Smooth muscle cell (in vitro differentiated cells): ENCODE measurements around the gene PLEKHD1. TPM values are rescaled to one million over a fixed set of nuclear protein-coding genes. Genes with fewer than 3 reads are reported as not detected.

Source experiments
- DNase-seq: peaks from one replicate; lab custom pipeline; 2025; ENCODE audit not compliant: unreplicated experiment; lab: John Stamatoyannopoulos, UW
- H2AFZ ChIP-seq: fragments of 200-600 bp; sonication (generic); 2 replicates; pipeline ENCODE4 v1.6.0; 2016; ENCODE audit warnings: antibody characterized with exemption, low read depth, mild to moderate bottlenecking
- H3F3A ChIP-seq: fragments of 200-600 bp; sonication (generic); 2 replicates; pipeline ENCODE4 v1.6.0; 2017; ENCODE audit warnings: antibody characterized with exemption, low read depth
- H3K27ac ChIP-seq: fragments of 200-600 bp; sonication (generic); 2 replicates; pipeline ENCODE4 v1.5.1; 2016; ENCODE audit warnings: low read depth, mild to moderate bottlenecking
- H3K27me3 ChIP-seq: fragments of 200-600 bp; sonication (generic); 2 replicates; pipeline ENCODE4 v1.6.1; 2016; ENCODE audit warnings: low read depth, mild to moderate bottlenecking
- H3K36me3 ChIP-seq: fragments of 200-600 bp; sonication (generic); 2 replicates; pipeline ENCODE4 v1.5.1; 2016; ENCODE audit warnings: low read depth
- H3K4me1 ChIP-seq: fragments of 200-600 bp; sonication (generic); 2 replicates; pipeline ENCODE4 v1.5.1; 2016; ENCODE audit warnings: low read depth
- H3K4me2 ChIP-seq: fragments of 200-600 bp; sonication (generic); 2 replicates; pipeline ENCODE4 v1.6.0; 2016; ENCODE audit warnings: mild to moderate bottlenecking
- H3K4me3 ChIP-seq: fragments of 200-600 bp; sonication (generic); 2 replicates; pipeline ENCODE4 v1.5.1; 2016; ENCODE audit warnings: mild to moderate bottlenecking
- H3K79me2 ChIP-seq: fragments of 200-600 bp; sonication (generic); 2 replicates; pipeline ENCODE4 v1.6.0; 2016; ENCODE audit warnings: low read depth, mild to moderate bottlenecking
- H3K9ac ChIP-seq: fragments of 200-600 bp; sonication (generic); 2 replicates; pipeline ENCODE4 v1.6.0; 2016; ENCODE audit warnings: low read depth
- H3K9me3 ChIP-seq: fragments of 200-600 bp; sonication (generic); replicated peaks from 2 replicates; pipeline ENCODE4 v1.5.1; 2016; ENCODE audit warnings: low read depth
- H4K20me1 ChIP-seq: fragments of 200-600 bp; sonication (generic); 2 replicates; pipeline ENCODE4 v1.6.0; 2016; ENCODE audit warnings: low read depth
- WGBS: methylation state at CpG from one replicate; pipeline ENCODE4 v1.1.7; 2016; ENCODE audit warnings: low lambda C conversion rate; 5-methylcytosine and 5-hydroxymethylcytosine counted together
- polyA plus RNA-seq: library from polyadenylated mRNA; unstranded; fragments of >200 nt; fragmentation: Nextera tagmentation; extraction: Ambion mirVana; gene quantifications from 2 replicates; pipeline ENCODE4 v1.2.1, GENCODE V29; 2016
- total RNA-seq: library from RNA; depleted of rRNA; stranded (reverse); fragments of >200 nt; gene quantifications from 2 replicates; pipeline ENCODE4 v1.2.3, GENCODE V29; 2014
- TF ChIP-seq, protein P1 (sequence below): fragments of 200-600 bp; sonication (generic); IDR thresholded peaks from 2 replicates; pipeline ENCODE4 v1.5.1; 2017; ENCODE audit warnings: borderline replicate concordance, mild to moderate bottlenecking, antibody characterized with exemption; ENCODE audit not compliant: insufficient read depth, poor library complexity, severe bottlenecking

PLEKHD1 gene
- total and polyA plus RNA-seq, 2 experiments from 2014 or later = 0.03 TPM; not detected in 1

GRCh38 chr14:69485315-69485660 lies 760 bp downstream of the PLEKHD1 start:
- Histone ChIP-seq H4K20me1 (no peaks in the 10 kb centered on the region), H3K79me2 (no peaks in the 10 kb centered on the region), H3K4me3 (no peak overlapping the region), H3K9ac (no peak overlapping the region), H3K36me3 (no peaks in the 10 kb centered on the region), H3K4me2 (no peak overlapping the region), H3F3A (no peaks in the 10 kb centered on the region), H2AFZ (no peak overlapping the region), H3K27ac (no peak overlapping the region), H3K9me3 (no peaks in the 10 kb centered on the region), H3K4me1 (peaks cover 5% of the 10 kb centered on the region), H3K27me3 (peaks cover 92% of the 10 kb centered on the region)
- WGBS = 68% methylated on average over 10 of the region's 11 CpGs
- no peak for DNase-seq
- TF ChIP-seq, protein P1, sequence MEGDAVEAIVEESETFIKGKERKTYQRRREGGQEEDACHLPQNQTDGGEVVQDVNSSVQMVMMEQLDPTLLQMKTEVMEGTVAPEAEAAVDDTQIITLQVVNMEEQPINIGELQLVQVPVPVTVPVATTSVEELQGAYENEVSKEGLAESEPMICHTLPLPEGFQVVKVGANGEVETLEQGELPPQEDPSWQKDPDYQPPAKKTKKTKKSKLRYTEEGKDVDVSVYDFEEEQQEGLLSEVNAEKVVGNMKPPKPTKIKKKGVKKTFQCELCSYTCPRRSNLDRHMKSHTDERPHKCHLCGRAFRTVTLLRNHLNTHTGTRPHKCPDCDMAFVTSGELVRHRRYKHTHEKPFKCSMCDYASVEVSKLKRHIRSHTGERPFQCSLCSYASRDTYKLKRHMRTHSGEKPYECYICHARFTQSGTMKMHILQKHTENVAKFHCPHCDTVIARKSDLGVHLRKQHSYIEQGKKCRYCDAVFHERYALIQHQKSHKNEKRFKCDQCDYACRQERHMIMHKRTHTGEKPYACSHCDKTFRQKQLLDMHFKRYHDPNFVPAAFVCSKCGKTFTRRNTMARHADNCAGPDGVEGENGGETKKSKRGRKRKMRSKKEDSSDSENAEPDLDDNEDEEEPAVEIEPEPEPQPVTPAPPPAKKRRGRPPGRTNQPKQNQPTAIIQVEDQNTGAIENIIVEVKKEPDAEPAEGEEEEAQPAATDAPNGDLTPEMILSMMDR = no peak

- Histone ChIP-seq H3K9me3 (no peaks in the 10 kb centered on the region), H3K9ac (no peak overlapping the region), H3K36me3 (no peaks in the 10 kb centered on the region), H3K27ac (no peak overlapping the region), H4K20me1 (no peaks in the 10 kb centered on the region), H3F3A (no peaks in the 10 kb centered on the region), H3K27me3 (peaks cover 88% of the 10 kb centered on the region), H3K4me1 (peaks cover 5% of the 10 kb centered on the region), H3K4me2 (no peak overlapping the region), H3K4me3 (no peak overlapping the region), H2AFZ (no peak overlapping the region), H3K79me2 (no peaks in the 10 kb centered on the region)
- no peak for DNase-seq
- TF ChIP-seq, protein P1 = no peak
- WGBS = 89% methylated on average over 6 of the region's 6 CpGs
Observed at GRCh38 chr14:69485701-69486100, 1.2 kb downstream of the PLEKHD1 start.

DNA sequence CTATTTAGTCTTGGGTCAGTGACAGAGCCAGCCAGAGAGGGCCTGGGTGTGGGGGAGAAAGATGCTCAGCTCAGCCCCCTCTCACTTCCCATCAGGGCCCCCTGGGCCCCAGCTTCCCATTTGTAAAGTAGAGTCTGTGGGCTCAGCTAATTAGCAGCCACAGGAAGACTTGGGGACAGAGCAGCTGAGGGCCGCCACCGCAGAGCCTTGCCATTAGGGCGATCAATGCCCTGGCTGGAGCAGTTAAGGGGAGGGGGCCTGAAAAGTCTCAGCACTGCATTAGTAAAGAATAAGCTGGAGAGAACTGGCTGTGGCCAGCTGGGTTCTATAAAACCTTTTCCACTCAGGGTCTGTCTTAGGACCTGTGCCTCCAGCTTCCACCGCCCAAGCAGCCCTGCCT lies 2.7 kb downstream of the PLEKHD1 start:
- no peaks in the 10 kb centered on the region for H3F3A ChIP-seq
- H3K36me3 ChIP-seq = no peaks in the 10 kb centered on the region
- no peak for DNase-seq
- H3K4me1 ChIP-seq = peaks cover 5% of the 10 kb centered on the region
- H3K79me2 ChIP-seq = no peaks in the 10 kb centered on the region
- no peaks in the 10 kb centered on the region for H4K20me1 ChIP-seq
- no peak overlapping the region for H3K9ac ChIP-seq
- peaks cover 73% of the 10 kb centered on the region for H3K27me3 ChIP-seq
- H3K9me3 ChIP-seq = no peaks in the 10 kb centered on the region
- H3K4me3 ChIP-seq = no peak overlapping the region
- no peak overlapping the region for H3K27ac ChIP-seq
- H2AFZ ChIP-seq = no peak overlapping the region
- WGBS = 95% methylated on average over 4 of the region's 4 CpGs
- TF ChIP-seq, protein P1 = no peak
- no peak overlapping the region for H3K4me2 ChIP-seq

- 86% methylated on average over 4 of the region's 4 CpGs for WGBS
- H3K79me2 ChIP-seq = no peaks in the 10 kb centered on the region
- no peaks in the 10 kb centered on the region for H3K9me3 ChIP-seq
- H4K20me1 ChIP-seq = no peaks in the 10 kb centered on the region
- peaks cover 68% of the 10 kb centered on the region for H3K27me3 ChIP-seq
- no peak overlapping the region for H3K4me2 ChIP-seq
- H3K36me3 ChIP-seq = no peaks in the 10 kb centered on the region
- no peak overlapping the region for H3K9ac ChIP-seq
- H3K4me1 ChIP-seq = peaks cover 5% of the 10 kb centered on the region
- DNase-seq = no peak
- no peak overlapping the region for H2AFZ ChIP-seq
- TF ChIP-seq, protein P1 = no peak
- no peak overlapping the region for H3K4me3 ChIP-seq
- no peaks in the 10 kb centered on the region for H3F3A ChIP-seq
- no peak overlapping the region for H3K27ac ChIP-seq
Observed at GRCh38 chr14:69487771-69488170, 3.2 kb downstream of the PLEKHD1 start.
